Measurements from ENCODE around the gene CCDC149.

Gene CCDC149

DNA sequence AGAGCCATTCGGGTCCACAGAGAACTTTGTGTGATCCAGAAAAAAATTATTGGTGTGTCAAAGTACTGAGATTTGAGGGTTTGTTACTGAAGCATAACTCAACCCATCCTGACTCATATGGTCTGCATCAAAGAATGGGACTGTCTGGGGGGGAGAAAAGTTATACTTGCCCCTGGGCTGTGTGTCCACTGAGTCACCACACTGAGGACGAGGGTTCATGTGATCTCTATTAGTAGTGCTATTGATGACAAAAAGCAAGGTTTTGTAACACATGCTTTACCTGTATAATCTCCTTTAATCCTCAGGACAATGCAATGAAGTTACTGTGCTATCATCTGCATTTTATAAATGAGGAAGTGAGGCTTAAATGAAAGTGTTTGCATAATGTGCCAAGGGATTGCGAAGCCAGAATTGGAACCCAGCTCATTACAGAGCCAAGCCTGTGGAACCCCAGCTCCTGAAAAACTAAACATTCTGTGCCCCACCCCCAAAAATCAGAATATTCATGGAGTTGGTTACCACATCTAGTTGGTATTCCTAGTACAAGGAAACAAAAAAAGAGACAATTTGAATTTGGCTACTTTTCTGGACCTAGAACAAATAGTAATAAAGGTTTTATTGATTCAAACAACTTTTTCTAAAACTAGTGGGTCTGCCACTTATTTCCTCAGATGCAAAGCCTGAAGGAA lies 31.2 kb downstream of the CCDC149 start:
- no peak for DNase-seq (ENCODE audit: low read depth)

DNA sequence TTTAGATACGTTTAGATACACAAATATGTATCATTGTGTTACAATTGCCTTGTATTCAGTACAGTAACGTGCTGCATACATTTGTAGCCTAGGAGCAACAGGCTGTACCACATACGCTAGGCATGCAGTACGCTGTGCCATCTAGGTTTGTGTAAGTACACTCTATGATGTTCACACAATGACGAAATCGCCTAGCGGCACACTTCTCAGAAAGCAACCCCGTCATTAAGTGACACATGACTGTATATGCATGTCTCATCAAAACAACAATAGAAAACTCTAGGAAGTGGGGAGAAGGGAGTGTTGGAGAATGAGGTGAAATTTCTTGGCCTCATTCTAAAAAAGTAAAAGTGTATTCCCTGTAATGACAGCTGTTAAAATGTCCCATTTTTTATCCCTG lies 32.7 kb downstream of the CCDC149 start:
- DNase-seq (ENCODE audit: low read depth), result no peak

DNA sequence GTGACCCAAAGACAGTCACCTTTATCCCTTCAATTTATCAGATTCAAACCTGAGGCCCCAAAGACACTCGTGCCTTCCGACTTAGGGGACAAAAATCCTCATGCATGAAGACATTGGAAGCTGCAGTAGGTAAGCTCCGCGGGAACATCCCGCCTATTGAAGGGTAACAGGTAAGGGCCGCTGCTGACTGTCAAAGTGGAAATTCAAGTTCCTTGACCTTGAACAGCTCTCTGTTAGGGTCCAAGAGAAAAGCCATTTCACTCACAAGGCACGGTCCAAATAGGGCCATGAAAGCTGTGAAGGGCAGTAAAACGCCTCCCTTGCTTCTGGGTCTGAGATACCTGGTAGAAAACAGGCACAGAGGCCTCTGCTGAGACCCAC lies 34.2 kb downstream of the CCDC149 start:
- no peak for DNase-seq (ENCODE audit: low read depth)

DNA sequence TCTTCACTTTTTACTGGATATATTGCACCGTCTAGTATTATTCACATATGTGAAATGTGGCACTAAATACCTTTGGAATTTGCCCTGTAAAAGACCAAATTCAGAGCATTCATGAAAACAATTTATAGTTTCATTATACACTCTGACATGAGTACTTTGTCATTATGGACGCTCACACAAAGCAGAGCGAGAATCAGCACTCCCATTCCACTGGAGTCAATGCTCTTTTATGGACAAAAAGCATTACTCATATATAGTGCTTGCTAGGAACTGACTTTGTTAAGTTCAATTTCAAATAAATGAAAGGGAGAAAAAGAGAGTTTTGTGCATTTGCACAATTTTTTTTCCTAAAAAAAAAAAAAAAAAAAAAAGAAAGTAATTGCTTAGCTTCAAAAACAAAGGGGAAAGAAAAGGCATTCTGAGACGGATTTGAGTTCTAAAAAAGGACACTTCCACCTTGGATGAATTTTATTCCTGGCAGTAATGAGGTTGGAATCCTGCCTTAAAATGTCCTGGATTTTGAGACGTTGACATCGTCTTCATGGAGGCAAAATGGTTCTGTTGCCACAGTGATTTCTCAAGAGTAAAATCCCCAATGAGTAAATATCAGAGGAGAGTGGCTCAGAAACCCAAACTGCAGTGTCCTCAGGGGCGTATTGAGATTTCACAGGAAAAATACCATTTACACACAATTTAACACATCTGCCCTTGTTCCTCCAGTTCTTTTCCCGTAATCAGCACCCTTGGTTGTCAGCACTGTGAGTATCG lies 34.8 kb downstream of the CCDC149 start:
- no peak for DNase-seq (ENCODE audit: low read depth)

DNA sequence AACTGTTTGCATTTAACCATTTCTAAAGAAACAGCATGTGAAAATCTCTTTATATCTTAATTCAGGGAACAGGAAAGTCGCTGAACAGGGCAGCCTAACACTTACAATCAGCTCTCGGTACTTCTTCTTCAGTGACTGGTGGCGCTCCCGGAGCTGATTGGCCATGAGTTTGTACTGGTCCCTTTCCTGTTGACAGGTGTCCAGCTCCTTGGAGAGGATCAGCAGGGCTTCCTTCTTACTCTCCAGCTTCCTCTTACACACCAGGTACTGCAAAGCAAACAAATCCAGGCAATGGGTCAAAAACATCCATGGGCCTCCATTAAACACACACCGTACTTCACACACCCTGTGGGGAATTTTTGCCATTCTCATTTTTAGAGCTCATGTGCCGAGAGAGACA lies 36.4 kb downstream of the CCDC149 start:
- no peak for DNase-seq (ENCODE audit: low read depth)

DNA sequence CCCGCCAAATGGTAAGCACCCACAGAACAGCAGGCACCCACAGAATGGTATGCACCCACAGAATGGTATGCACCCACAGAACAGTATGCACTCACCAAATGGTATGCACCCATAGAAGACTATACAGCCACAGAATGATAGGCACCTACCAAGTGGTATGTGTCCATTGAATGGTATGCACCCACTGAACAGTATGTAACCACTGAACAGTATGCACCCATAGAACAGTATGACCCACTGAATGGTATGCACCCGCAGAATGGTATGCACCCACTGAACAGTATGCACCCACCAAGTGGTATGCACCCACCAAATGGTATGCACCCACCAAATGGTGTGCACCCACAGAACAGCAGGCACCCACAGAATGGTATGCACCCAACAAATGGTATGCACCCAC lies 40.1 kb downstream of the CCDC149 start:
- DNase-seq (ENCODE audit: low read depth), result no peak

DNA sequence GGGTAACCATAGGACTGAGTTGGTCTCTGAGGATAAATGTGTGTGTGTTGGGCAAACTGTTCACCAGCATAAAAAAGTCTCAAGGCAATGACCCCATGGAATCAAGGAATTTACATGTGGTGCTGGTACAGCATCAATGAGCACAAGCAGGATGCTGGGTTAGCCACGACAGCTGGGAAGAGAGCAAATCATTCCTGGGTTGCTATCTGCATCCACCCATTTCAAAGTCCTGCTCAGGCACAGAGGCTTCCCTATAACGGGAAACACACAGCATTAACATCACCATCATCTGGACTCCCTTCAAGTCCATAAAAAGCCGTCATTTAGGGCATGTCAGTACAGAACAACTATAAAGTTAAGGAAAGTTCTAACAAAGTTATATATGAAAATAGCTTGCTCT lies 41.6 kb downstream of the CCDC149 start:
- DNase-seq (ENCODE audit: low read depth), result no peak

DNA sequence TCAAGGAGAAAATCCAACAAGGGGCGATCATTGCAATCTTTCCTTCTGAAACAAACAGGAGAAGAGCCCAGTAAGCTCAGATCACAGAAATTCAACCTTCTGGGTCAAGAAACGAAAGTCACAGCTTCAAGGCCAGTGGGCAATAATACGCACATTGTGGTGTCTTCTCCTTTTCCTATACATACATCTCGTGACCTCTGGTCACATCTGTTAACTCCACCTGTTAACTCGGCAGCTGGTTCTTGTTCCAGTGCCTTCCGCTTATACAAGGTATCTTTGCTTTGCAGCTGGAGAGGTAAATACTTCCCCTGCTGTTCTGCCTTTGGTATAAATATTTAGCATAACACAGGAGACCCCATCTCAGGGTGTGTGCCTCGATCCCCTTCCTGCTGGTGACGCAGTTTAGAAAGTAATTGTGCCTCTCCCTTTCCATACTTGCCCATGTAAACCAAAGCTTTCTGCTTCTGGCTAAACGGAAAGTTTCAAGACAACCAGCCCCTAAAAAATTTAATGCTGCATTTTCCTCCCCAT lies 45.0 kb downstream of the CCDC149 start:
- no peak for DNase-seq (ENCODE audit: low read depth)

DNA sequence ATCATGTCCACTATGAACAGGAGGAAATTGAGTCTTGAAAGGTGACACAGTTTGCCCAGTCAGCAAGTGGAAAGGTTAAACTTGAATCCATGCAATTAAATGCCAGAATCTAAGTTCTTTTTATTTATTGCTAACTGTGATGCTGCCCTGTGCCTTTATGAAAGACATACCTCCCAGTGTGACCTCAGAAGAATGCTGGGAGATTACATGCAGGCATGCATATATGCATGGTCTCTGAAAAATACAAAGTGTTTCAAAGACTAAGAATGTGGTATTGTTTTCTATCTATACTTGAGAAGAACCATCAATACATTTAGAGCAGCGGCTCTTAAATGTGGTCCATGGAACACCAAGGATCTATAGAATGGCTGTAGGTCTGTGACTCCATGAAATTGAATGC lies 45.6 kb downstream of the CCDC149 start:
- no peak for DNase-seq (ENCODE audit: low read depth)

DNA sequence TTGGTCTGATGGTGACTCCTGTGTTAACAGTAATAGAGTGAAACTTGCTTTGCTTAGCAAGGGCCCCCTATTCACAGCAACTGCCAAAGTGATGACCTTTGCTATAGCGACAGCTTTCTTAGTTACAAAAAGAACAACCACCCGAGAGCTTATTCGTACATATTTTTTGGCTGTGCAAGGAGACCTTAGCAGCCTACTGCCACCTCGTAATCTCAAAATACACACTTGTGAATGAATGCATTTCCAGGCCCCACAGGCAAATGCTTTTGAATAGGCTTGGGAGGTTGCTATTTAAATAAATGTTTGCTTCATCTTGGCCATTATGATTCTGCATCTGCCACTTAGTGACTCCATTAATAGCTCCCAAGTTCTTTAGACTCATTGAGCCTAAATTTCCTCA lies 47.4 kb downstream of the CCDC149 start:
- no peak for DNase-seq (ENCODE audit: low read depth)

DNA sequence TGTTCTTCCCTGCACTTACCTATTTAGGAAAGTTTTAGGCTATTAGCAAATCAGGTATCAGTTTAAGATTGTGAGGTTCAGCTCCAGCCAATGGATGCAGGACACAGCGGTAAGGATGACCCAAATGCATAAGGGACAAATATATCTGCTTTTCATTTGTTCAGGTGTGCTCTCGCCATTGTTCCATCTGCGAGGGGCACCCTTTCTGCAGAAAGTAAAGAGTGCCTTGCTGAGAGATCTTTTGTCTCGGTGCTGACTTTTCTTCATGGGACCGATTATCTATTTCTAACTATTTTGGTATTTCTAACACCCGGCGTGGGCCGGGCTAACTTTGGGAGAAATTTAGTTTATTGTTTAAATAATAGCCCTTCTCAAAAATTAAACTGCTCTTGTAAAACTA lies 49.0 kb downstream of the CCDC149 start:
- no peak for DNase-seq (ENCODE audit: low read depth)

DNA sequence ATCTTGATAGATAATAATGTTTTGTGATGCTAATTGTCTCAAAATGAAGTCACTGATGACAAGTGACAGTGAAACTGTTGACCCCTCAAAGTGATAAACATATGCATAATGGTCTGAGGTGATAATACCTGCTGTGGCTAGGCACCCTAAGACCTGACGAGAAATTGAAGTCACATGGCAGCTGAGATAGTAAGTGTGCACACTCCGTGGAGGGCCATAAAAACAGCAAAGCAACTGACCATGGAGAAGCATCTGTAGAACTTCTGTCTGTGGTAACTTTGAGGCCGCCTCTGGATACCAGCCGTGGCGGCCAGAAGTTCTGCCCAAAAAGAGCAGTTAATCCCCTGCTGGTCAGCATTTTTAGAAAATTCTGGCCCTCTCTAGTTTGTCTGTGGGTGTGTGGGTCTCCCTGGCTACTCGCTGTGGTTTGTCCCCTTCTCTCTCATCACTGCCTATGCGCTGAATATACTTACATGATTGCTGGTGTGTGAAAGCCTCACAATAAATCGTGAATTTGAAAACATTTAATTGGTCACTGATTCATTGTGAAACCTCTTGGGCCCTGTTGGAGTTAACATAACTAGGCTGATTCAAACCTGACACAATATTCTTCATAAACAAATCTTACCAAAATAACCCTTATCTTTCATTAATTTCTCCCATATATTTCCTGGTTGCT lies 50.6 kb downstream of the CCDC149 start:
- no peak for DNase-seq (ENCODE audit: low read depth)

DNA sequence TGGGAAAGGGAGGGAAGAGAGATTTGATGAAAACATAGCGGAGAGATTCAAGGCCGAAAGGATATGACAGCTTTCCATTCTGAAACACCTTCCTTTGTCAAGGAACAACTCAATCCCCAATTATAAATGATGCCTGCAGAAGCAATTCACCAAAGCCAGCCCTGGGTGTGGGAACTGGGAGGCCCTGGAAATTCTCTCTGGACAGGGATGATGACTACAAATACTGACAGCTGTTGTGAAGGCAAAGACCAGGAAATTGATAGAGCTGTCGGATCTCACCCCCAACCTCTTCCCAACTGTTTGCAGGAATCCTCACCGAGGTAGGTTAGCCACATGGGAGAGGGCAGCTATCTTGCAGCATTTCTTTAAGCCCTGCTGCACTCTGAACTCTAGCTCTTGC lies 54.3 kb downstream of the CCDC149 start:
- no peak for DNase-seq (ENCODE audit: low read depth)

DNA sequence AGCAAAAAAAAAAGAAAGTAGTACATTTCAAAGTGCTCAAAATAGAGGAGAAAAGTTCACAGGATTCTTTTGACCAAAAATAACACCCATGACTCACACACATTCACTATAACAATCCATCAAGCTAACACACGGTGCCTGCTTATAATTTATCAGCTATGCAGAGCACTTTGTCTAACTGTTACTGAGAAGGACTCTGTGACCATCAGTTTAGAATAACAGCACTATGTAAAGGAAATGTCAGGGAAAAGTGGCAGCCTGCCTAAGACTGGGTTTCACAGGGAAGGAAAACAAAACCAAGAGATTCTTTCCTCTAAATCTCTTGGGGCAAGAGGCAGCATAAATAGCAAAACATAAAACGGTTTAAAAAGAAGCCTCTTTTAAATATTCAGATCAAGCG lies 54.8 kb downstream of the CCDC149 start:
- DNase-seq (ENCODE audit: low read depth), result no peak

DNA sequence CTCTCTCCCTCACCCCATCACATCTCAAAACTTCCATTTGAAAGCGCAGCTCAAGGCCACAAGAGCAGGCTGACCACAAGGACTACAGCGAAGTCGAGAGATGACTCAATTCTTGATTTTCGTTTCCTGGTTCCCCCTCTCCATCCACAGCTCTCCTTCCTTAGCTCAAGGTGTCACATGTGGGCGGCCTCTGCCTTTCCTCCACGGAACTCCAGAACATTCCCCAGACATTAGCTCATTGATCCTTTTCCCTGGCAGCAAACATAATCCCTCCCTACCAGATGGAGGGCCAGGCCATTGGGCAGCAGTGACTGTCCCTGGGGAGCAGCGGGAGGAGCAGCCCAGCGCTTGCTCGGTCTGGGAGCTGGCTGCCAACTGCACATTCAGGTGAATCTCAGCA lies 56.3 kb downstream of the CCDC149 start:
- no peak for DNase-seq (ENCODE audit: low read depth)

DNA sequence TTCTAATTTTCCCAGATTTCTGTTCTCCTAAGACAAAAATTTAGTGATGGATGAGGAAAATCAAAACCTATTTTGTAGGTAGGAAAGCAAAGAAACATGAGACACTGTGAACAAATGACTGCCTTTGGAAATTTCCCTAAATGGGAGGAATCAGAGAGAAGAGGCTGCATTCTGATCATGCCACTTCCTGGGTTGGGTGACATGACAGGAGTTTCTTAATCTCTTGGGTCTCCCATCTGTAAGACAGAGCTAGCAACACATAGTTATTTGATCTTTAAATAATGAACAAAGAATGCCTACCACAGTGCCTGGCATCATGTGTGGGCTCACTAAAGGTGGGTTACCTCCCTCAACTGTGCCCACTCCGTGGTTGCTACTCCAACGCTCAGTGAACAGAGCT lies 57.1 kb downstream of the CCDC149 start:
- no peak for DNase-seq (ENCODE audit: low read depth)

DNA sequence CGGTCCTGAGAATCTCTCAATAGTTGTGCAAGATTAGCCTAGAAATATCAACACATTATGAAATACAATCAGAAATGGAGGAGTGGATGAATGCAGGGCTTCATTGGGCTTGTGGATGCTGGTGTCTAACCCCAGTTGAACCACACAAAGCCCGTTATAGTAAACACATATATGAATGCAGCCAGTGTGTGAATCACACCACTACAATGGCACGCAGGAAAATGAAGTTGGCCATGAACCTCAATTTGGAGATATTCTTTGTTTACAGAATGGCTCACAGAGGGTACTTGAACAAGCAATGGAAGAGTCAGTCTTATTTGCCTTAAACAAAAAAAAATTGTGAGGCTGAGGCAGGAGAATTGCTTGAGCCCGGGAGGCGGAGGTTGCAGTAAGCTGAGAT lies 59.7 kb downstream of the CCDC149 start:
- DNase-seq (ENCODE audit: low read depth), result no peak

DNA sequence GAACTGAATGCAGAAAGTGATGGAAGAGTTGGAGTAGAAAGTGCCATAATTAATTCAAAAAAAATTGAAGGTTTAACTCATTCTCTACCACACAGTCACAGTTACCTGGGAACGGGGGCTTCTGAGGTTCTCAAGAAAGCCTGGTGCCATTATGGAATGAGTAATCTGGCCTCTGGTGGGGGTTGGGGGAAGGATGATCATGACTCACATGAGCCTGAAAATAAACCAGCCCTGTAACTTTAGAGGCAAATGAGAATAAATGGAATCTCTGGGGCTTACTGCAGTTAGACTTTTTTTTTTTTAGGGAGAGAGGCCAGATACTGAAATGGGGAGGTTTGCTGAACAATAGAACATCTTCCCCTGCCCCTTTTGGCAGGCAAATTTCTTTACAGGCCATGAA lies 62.2 kb downstream of the CCDC149 start:
- DNase-seq (ENCODE audit: low read depth), result no peak

DNA sequence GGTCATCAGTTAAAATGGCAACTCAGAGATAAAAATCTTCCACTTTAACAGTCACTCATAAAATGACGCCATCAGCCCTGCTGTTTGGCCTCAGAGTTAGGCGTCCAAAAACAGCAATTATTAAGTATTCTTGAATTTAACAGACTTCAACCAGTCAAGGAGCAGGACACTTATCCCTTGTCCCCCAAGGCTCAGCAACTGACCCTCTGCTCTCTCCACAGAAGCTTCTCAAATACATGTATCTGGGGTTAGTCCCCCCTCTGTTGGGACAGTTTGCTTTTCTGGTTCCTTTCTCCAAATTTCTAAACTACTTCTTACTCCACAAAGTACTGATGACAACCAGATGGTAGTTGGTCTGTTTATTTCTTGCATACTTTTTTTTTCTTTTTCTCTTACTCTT lies 63.1 kb downstream of the CCDC149 start:
- DNase-seq (ENCODE audit: low read depth), result no peak

DNA sequence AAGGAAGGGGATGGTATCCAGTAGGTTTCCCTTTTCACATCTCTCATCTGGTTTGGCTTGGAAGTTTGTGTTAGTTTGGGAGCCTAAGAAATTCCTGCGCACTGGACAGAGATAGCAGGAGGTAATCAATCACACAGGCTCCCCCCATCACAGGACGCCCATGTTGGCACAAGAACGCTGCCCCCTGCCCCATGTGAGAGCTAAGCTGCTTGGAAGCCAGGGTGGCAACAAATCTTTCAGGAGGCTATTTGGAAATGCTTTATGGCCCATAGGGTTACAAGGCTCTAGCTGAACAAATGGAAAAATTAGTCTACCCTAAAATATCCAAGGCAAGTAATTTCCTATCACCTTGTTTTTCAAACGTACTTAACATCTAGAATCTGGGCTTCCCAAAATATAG lies 63.5 kb downstream of the CCDC149 start:
- no peak for DNase-seq (ENCODE audit: low read depth)

DNA sequence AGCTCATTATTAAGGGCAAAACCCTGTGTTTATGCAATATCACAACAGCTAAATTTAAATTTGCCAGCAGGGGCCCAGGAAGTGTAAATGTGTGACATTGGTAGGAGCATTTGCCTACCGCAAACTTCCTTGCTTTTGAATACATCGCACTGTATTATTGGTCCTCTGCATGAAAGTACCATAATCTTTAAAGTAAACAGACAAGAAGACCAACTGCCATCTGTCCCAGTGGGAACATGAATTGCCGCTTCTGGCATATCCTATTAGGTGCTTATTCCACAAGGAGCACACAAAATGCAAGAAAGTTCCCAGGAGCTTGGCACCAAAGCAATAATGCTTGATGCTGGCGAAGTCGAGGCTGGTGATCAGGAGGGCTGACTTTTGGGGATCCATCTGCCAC lies 66.1 kb downstream of the CCDC149 start:
- DNase-seq (ENCODE audit: low read depth), result no peak

DNA sequence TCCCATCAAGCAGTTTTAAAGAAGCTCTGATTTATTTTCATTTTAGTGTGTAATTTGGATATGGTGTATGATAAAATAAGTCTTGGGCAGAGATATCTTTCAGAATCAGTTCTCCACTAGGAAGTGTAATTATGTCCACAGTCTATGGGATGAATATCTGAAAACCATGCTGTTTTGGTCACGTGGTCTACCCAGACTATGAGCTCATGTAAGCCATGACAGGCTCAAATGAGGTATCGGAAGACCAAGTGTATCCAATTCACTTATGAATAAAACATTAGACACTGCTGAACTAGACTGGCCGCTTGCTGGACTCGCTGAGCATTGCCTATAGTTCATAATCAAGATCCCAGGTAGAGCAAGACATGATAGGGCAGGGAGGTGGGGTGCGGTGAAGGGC lies 66.9 kb downstream of the CCDC149 start:
- no peak for DNase-seq (ENCODE audit: low read depth)

DNA sequence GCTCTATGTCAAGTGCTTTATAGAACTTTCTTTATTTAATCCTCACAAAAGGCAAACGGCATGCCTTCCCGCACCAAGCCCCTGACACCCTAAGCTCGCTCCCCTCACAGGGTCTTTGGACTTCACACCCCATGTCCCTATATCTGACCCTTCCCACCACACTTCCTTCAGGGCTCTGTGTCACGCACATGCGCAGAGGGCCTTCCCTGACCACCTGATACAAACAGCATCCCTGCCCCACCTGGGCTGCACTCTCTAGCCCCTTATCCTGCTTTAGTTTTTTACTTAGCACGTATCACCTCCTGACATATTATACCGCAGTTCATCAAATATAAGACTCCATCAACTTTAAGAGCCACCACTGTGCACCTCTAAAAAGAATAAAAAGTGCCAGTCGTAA lies 67.7 kb downstream of the CCDC149 start:
- DNase-seq (ENCODE audit: low read depth), result no peak
